GM06990 (cell line): ENCODE results near the gene CCDC7.

Source experiments
- DNase-seq: peaks from one replicate; pipeline ENCODE4 v3.0.0-alpha.2; 2011; ENCODE audit not compliant: insufficient read length; ENCODE audit errors: extremely low read depth
- H3K27me3 ChIP-seq: replicated peaks from 2 replicates; pipeline ENCODE4 v1.6.0; 2011; ENCODE audit warnings: low read length; ENCODE audit not compliant: control insufficient read depth, insufficient read depth
- H3K36me3 ChIP-seq: 2 replicates; pipeline ENCODE4 v1.5.1; 2011; ENCODE audit warnings: low read length; ENCODE audit not compliant: control insufficient read depth, insufficient read depth
- H3K4me3 ChIP-seq: replicated peaks from 2 replicates; pipeline ENCODE4 v1.5.1; 2011; ENCODE audit warnings: low read depth, mild to moderate bottlenecking, control low read depth, low read length
- TF ChIP-seq, protein P1 (sequence below): IDR thresholded peaks from 2 replicates; pipeline ENCODE4 v1.5.1; 2011; ENCODE audit warnings: low read length, control low read depth, mild to moderate bottlenecking, inconsistent platforms; ENCODE audit not compliant: insufficient read depth, poor library complexity, severe bottlenecking

CCDC7 gene

GRCh38 chr10:32922170-32922569, 476.2 kb downstream of the CCDC7 start:
- no peaks in the 10 kb centered on the region; the same call in none of the 2 replicates for H3K36me3 ChIP-seq
- H3K4me3 ChIP-seq: no peak overlapping the region
- no peaks in the 10 kb centered on the region for H3K27me3 ChIP-seq
- TF ChIP-seq, protein P1, sequence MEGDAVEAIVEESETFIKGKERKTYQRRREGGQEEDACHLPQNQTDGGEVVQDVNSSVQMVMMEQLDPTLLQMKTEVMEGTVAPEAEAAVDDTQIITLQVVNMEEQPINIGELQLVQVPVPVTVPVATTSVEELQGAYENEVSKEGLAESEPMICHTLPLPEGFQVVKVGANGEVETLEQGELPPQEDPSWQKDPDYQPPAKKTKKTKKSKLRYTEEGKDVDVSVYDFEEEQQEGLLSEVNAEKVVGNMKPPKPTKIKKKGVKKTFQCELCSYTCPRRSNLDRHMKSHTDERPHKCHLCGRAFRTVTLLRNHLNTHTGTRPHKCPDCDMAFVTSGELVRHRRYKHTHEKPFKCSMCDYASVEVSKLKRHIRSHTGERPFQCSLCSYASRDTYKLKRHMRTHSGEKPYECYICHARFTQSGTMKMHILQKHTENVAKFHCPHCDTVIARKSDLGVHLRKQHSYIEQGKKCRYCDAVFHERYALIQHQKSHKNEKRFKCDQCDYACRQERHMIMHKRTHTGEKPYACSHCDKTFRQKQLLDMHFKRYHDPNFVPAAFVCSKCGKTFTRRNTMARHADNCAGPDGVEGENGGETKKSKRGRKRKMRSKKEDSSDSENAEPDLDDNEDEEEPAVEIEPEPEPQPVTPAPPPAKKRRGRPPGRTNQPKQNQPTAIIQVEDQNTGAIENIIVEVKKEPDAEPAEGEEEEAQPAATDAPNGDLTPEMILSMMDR: no peak
- DNase-seq: no peak

GRCh38 chr10:32923134-32923533, 477.2 kb downstream of the CCDC7 start:
- Histone ChIP-seq H3K36me3 (no peaks in the 10 kb centered on the region; the same call in none of the 2 replicates), H3K27me3 (no peaks in the 10 kb centered on the region), H3K4me3 (no peak overlapping the region)
- TF ChIP-seq, protein P1: no peak
- DNase-seq: no peak

GRCh38 chr10:32923849-32924248, 477.9 kb downstream of the CCDC7 start:
- TF ChIP-seq, protein P1: no peak
- Histone ChIP-seq H3K27me3 (no peaks in the 10 kb centered on the region), H3K4me3 (no peak overlapping the region), H3K36me3 (no peaks in the 10 kb centered on the region; the same call in none of the 2 replicates)
- DNase-seq: no peak
